HG03571 (cell line): Measurements from ENCODE around the gene MICAL3.

Experiments used
- ATAC-seq: cut with Tn5 transposase; IDR thresholded peaks from one replicate; pipeline ENCODE4 v1.9.1; 2021; ENCODE audit not compliant: unreplicated experiment

MICAL3 gene

GRCh38 chr22:17802822-17803221 lies 221.5 kb downstream of the MICAL3 start:
- no peak for ATAC-seq

- no peak for ATAC-seq
Measured at GRCh38 chr22:17802411-17802810, 221.9 kb downstream of the MICAL3 start.

GRCh38 chr22:17797721-17798559 lies 226.4 kb downstream of the MICAL3 start:
- peak; percentile 36 for ATAC-seq

GRCh38 chr22:17796695-17797094 lies 227.7 kb downstream of the MICAL3 start:
- ATAC-seq = no peak

- no peak for ATAC-seq
Measured at GRCh38 chr22:17795661-17796548, 228.5 kb downstream of the MICAL3 start.

- no peak for ATAC-seq
Measured at GRCh38 chr22:17794726-17795542, 229.4 kb downstream of the MICAL3 start.

GRCh38 chr22:17792854-17793434 lies 231.4 kb downstream of the MICAL3 start:
- ATAC-seq = no peak

GRCh38 chr22:17792299-17792698 lies 232.1 kb downstream of the MICAL3 start:
- no peak for ATAC-seq

GRCh38 chr22:17791196-17791595 lies 233.2 kb downstream of the MICAL3 start:
- ATAC-seq = no peak

- no peak for ATAC-seq
Measured at GRCh38 chr22:17789379-17790200, 234.8 kb downstream of the MICAL3 start.

- no peak for ATAC-seq
Measured at GRCh38 chr22:17788528-17789378, 235.6 kb downstream of the MICAL3 start.

- ATAC-seq = no peak
Measured at GRCh38 chr22:17787716-17788330, 236.5 kb downstream of the MICAL3 start.

GRCh38 chr22:17787241-17787640 lies 237.1 kb downstream of the MICAL3 start:
- ATAC-seq = no peak

- ATAC-seq = no peak
Measured at GRCh38 chr22:17786435-17787161, 237.8 kb downstream of the MICAL3 start.

GRCh38 chr22:17785185-17786184 lies 238.9 kb downstream of the MICAL3 start:
- ATAC-seq = no peak

GRCh38 chr22:17784776-17785175 lies 239.6 kb downstream of the MICAL3 start:
- no peak for ATAC-seq
